ENCODE data around the gene HSPA12A. TPM values are rescaled to one million over a fixed set of nuclear protein-coding genes. Genes with fewer than 3 reads are reported as not detected.
A peak's percentile ranks its signal among the peaks of the same experiment; 100 is the strongest.

The HSPA12A gene
- total and polyA plus RNA-seq, 2 of the 13 experiments (the other 11 are each of a cell fraction or from before 2014, with no cell fraction given), result 6.4 to 13.6 TPM

DNA sequence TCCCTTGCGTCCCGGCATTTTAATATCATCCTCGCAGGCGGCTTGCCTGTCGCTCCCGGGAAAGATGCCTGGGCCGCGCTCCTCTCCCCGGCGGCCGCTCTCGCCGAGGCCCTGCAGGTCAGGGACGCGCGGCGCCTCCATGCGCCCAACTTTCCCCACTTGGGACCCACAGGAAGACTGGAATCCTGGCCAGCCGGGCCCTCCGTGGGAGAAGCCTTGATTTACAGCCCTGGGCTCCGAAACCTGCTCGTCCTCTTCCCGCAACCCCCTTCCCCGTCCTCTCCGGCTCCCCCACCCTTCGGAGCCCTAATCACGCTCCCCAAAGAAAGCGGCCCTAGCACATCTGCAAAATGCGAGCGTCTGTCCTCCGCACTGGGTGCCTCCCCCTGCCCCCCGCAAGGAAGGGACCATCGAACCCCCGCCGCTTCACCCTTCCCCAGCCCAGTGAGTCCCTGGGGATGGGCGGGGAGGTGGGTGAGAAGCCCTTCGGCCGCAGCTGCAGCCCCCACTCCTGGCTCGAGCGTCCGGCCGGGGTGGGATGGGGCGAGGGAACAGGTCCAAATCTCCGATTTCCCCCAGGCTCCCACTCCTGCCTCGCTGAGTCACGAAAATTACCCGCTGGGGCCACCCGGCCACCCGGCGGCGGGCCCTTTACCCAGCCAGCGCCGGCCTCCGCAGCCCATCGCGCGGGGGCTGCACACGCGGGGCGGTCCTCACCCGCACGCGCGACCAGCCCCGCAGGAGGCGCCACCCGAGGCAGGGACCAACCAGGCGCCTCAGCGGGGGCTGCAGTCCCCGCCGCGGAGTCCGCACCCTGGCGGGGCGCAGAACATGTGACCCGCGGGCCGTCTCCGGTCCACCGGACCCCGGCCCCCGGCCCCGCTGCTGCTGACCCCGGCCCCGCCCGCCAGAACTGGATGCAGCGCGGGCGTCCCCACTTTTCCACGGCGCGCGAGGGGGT, 695 bp downstream of the HSPA12A start (continued):
- TF ChIP-seq RBM39 (IDR thresholded peaks at IDR 0.05; ENCODE audit: low read depth, low read length, poor library complexity, severe bottlenecking) (no peak), MTF2 (CRISPR knock-in tag; IDR thresholded peaks at IDR 0.05; ENCODE audit: borderline replicate concordance) (0 out of 2 replicates have a peak, but pooled peaks have one; percentile 40), TMF1 (CRISPR knock-in tag; IDR thresholded peaks at IDR 0.05; ENCODE audit: low read depth) (0 out of 2 replicates have a peak, but pooled peaks have one; percentile 19), ZNF747 (CRISPR knock-in tag; IDR thresholded peaks at IDR 0.05; ENCODE audit: borderline replicate concordance) (0 out of 2 replicates have a peak, but pooled peaks have one; percentile 35), EZH2 (conservative IDR thresholded peaks at IDR 0.05; ENCODE audit: low read depth, low read length) (0 out of 2 replicates have a peak, but pooled peaks have one; percentile 60), SAP130 (CRISPR knock-in tag; IDR thresholded peaks at IDR 0.05; ENCODE audit: low read depth) (peak; percentile 14), ZNF138 (CRISPR knock-in tag; IDR thresholded peaks at IDR 0.05; ENCODE audit: low read depth) (0 out of 2 replicates have a peak, but pooled peaks have one; percentile 15)
- TF ChIP-seq, protein P1, sequence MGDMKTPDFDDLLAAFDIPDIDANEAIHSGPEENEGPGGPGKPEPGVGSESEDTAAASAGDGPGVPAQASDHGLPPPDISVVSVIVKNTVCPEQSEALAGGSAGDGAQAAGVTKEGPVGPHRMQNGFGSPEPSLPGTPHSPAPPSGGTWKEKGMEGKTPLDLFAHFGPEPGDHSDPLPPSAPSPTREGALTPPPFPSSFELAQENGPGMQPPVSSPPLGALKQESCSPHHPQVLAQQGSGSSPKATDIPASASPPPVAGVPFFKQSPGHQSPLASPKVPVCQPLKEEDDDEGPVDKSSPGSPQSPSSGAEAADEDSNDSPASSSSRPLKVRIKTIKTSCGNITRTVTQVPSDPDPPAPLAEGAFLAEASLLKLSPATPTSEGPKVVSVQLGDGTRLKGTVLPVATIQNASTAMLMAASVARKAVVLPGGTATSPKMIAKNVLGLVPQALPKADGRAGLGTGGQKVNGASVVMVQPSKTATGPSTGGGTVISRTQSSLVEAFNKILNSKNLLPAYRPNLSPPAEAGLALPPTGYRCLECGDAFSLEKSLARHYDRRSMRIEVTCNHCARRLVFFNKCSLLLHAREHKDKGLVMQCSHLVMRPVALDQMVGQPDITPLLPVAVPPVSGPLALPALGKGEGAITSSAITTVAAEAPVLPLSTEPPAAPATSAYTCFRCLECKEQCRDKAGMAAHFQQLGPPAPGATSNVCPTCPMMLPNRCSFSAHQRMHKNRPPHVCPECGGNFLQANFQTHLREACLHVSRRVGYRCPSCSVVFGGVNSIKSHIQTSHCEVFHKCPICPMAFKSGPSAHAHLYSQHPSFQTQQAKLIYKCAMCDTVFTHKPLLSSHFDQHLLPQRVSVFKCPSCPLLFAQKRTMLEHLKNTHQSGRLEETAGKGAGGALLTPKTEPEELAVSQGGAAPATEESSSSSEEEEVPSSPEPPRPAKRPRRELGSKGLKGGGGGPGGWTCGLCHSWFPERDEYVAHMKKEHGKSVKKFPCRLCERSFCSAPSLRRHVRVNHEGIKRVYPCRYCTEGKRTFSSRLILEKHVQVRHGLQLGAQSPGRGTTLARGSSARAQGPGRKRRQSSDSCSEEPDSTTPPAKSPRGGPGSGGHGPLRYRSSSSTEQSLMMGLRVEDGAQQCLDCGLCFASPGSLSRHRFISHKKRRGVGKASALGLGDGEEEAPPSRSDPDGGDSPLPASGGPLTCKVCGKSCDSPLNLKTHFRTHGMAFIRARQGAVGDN (CRISPR knock-in tag; IDR thresholded peaks at IDR 0.05), result 0 out of 2 replicates have a peak, but pooled peaks have one; percentile 44
- TF ChIP-seq, protein P2, sequence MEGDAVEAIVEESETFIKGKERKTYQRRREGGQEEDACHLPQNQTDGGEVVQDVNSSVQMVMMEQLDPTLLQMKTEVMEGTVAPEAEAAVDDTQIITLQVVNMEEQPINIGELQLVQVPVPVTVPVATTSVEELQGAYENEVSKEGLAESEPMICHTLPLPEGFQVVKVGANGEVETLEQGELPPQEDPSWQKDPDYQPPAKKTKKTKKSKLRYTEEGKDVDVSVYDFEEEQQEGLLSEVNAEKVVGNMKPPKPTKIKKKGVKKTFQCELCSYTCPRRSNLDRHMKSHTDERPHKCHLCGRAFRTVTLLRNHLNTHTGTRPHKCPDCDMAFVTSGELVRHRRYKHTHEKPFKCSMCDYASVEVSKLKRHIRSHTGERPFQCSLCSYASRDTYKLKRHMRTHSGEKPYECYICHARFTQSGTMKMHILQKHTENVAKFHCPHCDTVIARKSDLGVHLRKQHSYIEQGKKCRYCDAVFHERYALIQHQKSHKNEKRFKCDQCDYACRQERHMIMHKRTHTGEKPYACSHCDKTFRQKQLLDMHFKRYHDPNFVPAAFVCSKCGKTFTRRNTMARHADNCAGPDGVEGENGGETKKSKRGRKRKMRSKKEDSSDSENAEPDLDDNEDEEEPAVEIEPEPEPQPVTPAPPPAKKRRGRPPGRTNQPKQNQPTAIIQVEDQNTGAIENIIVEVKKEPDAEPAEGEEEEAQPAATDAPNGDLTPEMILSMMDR (CRISPR knock-in tag; IDR thresholded peaks at IDR 0.05), result 0 out of 2 replicates have a peak, but pooled peaks have one; percentile 3
- TF ChIP-seq, protein P3, sequence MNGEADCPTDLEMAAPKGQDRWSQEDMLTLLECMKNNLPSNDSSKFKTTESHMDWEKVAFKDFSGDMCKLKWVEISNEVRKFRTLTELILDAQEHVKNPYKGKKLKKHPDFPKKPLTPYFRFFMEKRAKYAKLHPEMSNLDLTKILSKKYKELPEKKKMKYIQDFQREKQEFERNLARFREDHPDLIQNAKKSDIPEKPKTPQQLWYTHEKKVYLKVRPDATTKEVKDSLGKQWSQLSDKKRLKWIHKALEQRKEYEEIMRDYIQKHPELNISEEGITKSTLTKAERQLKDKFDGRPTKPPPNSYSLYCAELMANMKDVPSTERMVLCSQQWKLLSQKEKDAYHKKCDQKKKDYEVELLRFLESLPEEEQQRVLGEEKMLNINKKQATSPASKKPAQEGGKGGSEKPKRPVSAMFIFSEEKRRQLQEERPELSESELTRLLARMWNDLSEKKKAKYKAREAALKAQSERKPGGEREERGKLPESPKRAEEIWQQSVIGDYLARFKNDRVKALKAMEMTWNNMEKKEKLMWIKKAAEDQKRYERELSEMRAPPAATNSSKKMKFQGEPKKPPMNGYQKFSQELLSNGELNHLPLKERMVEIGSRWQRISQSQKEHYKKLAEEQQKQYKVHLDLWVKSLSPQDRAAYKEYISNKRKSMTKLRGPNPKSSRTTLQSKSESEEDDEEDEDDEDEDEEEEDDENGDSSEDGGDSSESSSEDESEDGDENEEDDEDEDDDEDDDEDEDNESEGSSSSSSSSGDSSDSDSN (CRISPR knock-in tag; IDR thresholded peaks at IDR 0.05), result peak; percentile 35; the same call in 1 of the 2 replicates
